Mesendoderm (in vitro differentiated cells): ENCODE data around the gene LITAF.

ENCODE experiments used
- DNase-seq: peaks from one replicate; pipeline ENCODE4 v3.0.0; 2013
- H2AK5ac ChIP-seq: 2 replicates; pipeline ENCODE4 v1.6.1; 2013; ENCODE audit warnings: low read length, inconsistent platforms
- H2BK120ac ChIP-seq: 2 replicates; pipeline ENCODE4 v1.6.1; 2013; ENCODE audit warnings: low read depth, mild to moderate bottlenecking, low read length, moderate library complexity, mixed read lengths
- H2BK15ac ChIP-seq: replicated peaks from 2 replicates; pipeline ENCODE4 v1.6.1; 2013; ENCODE audit warnings: low read depth, mild to moderate bottlenecking, moderate library complexity
- H2BK5ac ChIP-seq: 2 replicates; pipeline ENCODE4 v1.6.1; 2013; ENCODE audit warnings: low read length, inconsistent platforms
- H3K18ac ChIP-seq: 2 replicates; pipeline ENCODE4 v1.6.1; 2013; ENCODE audit warnings: mild to moderate bottlenecking, low read length, mixed read lengths
- H3K23ac ChIP-seq: one replicate; pipeline ENCODE4 v1.6.1; 2013; ENCODE audit warnings: low read length
- H3K27ac ChIP-seq: 2 replicates; pipeline ENCODE4 v1.5.1; 2013; ENCODE audit warnings: low read depth, mild to moderate bottlenecking, inconsistent platforms, low read length, moderate library complexity
- H3K27me3 ChIP-seq: 2 replicates; pipeline ENCODE4 v1.6.1; 2013; ENCODE audit warnings: low read length, control low read depth, mild to moderate bottlenecking, inconsistent platforms; ENCODE audit not compliant: insufficient read depth, poor library complexity
- H3K36me3 ChIP-seq: 2 replicates; pipeline ENCODE4 v1.6.1; 2013; ENCODE audit warnings: low read length, inconsistent platforms; ENCODE audit not compliant: control insufficient read depth, insufficient read depth
- H3K4ac ChIP-seq: one replicate; pipeline ENCODE4 v1.6.1; 2013; ENCODE audit warnings: low read depth, mild to moderate bottlenecking, low read length, moderate library complexity
- H3K4me1 ChIP-seq: 2 replicates; pipeline ENCODE4 v1.6.1; 2013; ENCODE audit warnings: low read depth, low read length, inconsistent platforms; ENCODE audit not compliant: control insufficient read depth
- H3K4me2 ChIP-seq: 2 replicates; pipeline ENCODE4 v1.6.1; 2013; ENCODE audit warnings: low read length
- H3K4me3 ChIP-seq: 2 replicates; pipeline ENCODE4 v1.5.1; 2013; ENCODE audit warnings: mild to moderate bottlenecking, low read length
- H3K56ac ChIP-seq: one replicate; pipeline ENCODE4 v1.6.1; 2013; ENCODE audit warnings: low read length
- H3K79me1 ChIP-seq: 2 replicates; pipeline ENCODE4 v1.6.1; 2013; ENCODE audit warnings: low read length, inconsistent platforms
- H3K79me2 ChIP-seq: 2 replicates; pipeline ENCODE4 v1.6.1; 2013; ENCODE audit warnings: mild to moderate bottlenecking, low read length; ENCODE audit not compliant: control insufficient read depth, insufficient read depth
- H3K9ac ChIP-seq: 2 replicates; pipeline ENCODE4 v1.6.1; 2013; ENCODE audit warnings: low read length, inconsistent platforms
- H4K5ac ChIP-seq: one replicate; pipeline ENCODE4 v1.6.1; 2013; ENCODE audit warnings: low read length
- H4K8ac ChIP-seq: one replicate; pipeline ENCODE4 v1.6.1; 2013; ENCODE audit warnings: low read depth, mild to moderate bottlenecking, control low read depth, low read length, moderate library complexity
- WGBS: extraction: QIAGEN DNeasy Blood & Tissue Kit; methylation state at CpG from one replicate; pipeline ENCODE4 v1.1.7; 2013; ENCODE audit warnings: low lambda C conversion rate, missing lambda C conversion rate; ENCODE audit not compliant: insufficient coverage; ENCODE audit errors: extremely low coverage; 5-methylcytosine and 5-hydroxymethylcytosine counted together

LITAF gene

GRCh38 chr16:11564046-11564926, 22.4 kb downstream of the LITAF start:
- Histone ChIP-seq H3K4me2 (no peak overlapping the region), H3K27me3 (no peaks in the 10 kb centered on the region), H2BK120ac (no peak overlapping the region), H4K8ac (no peak overlapping the region), H3K79me1 (peaks cover 4% of the 10 kb centered on the region), H3K79me2 (no peaks in the 10 kb centered on the region), H2BK5ac (no peak overlapping the region), H3K4me3 (no peak overlapping the region), H3K27ac (no peak overlapping the region), H4K5ac (no peak overlapping the region), H3K23ac (no peak overlapping the region), H3K56ac (no peak overlapping the region), H3K9ac (no peak overlapping the region), H3K4me1 (peaks cover 11% of the 10 kb centered on the region), H3K4ac (no peak overlapping the region), H3K36me3 (no peaks in the 10 kb centered on the region), H2BK15ac (no peak overlapping the region), H3K18ac (no peak overlapping the region), H2AK5ac (no peak overlapping the region)
- no CpG with 5 or more reads among the region's 24 CpGs for WGBS
- no peak for DNase-seq

GRCh38 chr16:11563493-11564040, 23.2 kb downstream of the LITAF start:
- no peak overlapping the region for H3K4ac ChIP-seq
- DNase-seq = peak; percentile 26
- no peak overlapping the region for H3K23ac ChIP-seq
- H4K8ac ChIP-seq = no peak overlapping the region
- peaks cover 4% of the 10 kb centered on the region for H3K79me1 ChIP-seq
- no peak overlapping the region for H2BK120ac ChIP-seq
- H3K18ac ChIP-seq = no peak overlapping the region
- H3K4me2 ChIP-seq = no peak overlapping the region
- H2BK5ac ChIP-seq = no peak overlapping the region
- no peak overlapping the region for H3K27ac ChIP-seq
- H3K27me3 ChIP-seq = no peaks in the 10 kb centered on the region
- no peaks in the 10 kb centered on the region for H3K36me3 ChIP-seq
- no peak overlapping the region for H4K5ac ChIP-seq
- no peak overlapping the region for H3K4me3 ChIP-seq
- H2AK5ac ChIP-seq = no peak overlapping the region
- no peak overlapping the region for H3K56ac ChIP-seq
- WGBS = no CpG with 5 or more reads among the region's 6 CpGs
- no peaks in the 10 kb centered on the region for H3K79me2 ChIP-seq
- peaks cover 11% of the 10 kb centered on the region for H3K4me1 ChIP-seq
- no peak overlapping the region for H3K9ac ChIP-seq
- H2BK15ac ChIP-seq = no peak overlapping the region

- WGBS = no CpG with 5 or more reads among the region's 10 CpGs
- H3K4ac ChIP-seq = no peak overlapping the region
- no peak overlapping the region for H4K5ac ChIP-seq
- no peak overlapping the region for H2BK120ac ChIP-seq
- no peak overlapping the region for H3K56ac ChIP-seq
- H3K4me1 ChIP-seq = peaks cover 11% of the 10 kb centered on the region
- peaks cover 3% of the 10 kb centered on the region for H3K79me1 ChIP-seq
- H3K18ac ChIP-seq = no peak overlapping the region
- DNase-seq = no peak
- no peak overlapping the region for H2AK5ac ChIP-seq
- H2BK15ac ChIP-seq = no peak overlapping the region
- H3K4me3 ChIP-seq = no peak overlapping the region
- H3K4me2 ChIP-seq = no peak overlapping the region
- H3K79me2 ChIP-seq = no peaks in the 10 kb centered on the region
- H3K27me3 ChIP-seq = no peaks in the 10 kb centered on the region
- no peak overlapping the region for H3K9ac ChIP-seq
- no peak overlapping the region for H2BK5ac ChIP-seq
- H4K8ac ChIP-seq = no peak overlapping the region
- H3K23ac ChIP-seq = no peak overlapping the region
- no peaks in the 10 kb centered on the region for H3K36me3 ChIP-seq
- no peak overlapping the region for H3K27ac ChIP-seq
Observed at GRCh38 chr16:11562941-11563340, 23.8 kb downstream of the LITAF start.

GRCh38 chr16:11562411-11562810, 24.3 kb downstream of the LITAF start:
- Histone ChIP-seq H4K8ac (no peak overlapping the region), H3K79me1 (peaks cover 3% of the 10 kb centered on the region), H2BK120ac (no peak overlapping the region), H3K4me2 (no peak overlapping the region), H3K27me3 (no peaks in the 10 kb centered on the region), H3K23ac (no peak overlapping the region), H3K36me3 (no peaks in the 10 kb centered on the region), H4K5ac (no peak overlapping the region), H3K4me1 (peaks cover 11% of the 10 kb centered on the region), H3K9ac (no peak overlapping the region), H3K56ac (peak overlapping the region; percentile 34), H3K27ac (no peak overlapping the region), H3K4me3 (no peak overlapping the region), H2BK5ac (no peak overlapping the region), H2BK15ac (no peak overlapping the region), H3K18ac (no peak overlapping the region), H2AK5ac (no peak overlapping the region), H3K4ac (no peak overlapping the region), H3K79me2 (no peaks in the 10 kb centered on the region)
- DNase-seq = no peak
- no CpG with 5 or more reads among the region's 7 CpGs for WGBS

GRCh38 chr16:11561856-11562255, 24.9 kb downstream of the LITAF start:
- no peaks in the 10 kb centered on the region for H3K79me2 ChIP-seq
- H2BK15ac ChIP-seq = no peak overlapping the region
- H3K18ac ChIP-seq = peak overlapping the region; percentile 69
- no peaks in the 10 kb centered on the region for H3K27me3 ChIP-seq
- H3K27ac ChIP-seq = peak overlapping the region; percentile 7
- no peak overlapping the region for H3K4ac ChIP-seq
- H3K4me1 ChIP-seq = peaks cover 11% of the 10 kb centered on the region
- H2AK5ac ChIP-seq = no peak overlapping the region
- H3K56ac ChIP-seq = peak overlapping the region; percentile 57
- peaks cover 3% of the 10 kb centered on the region for H3K79me1 ChIP-seq
- no peak overlapping the region for H2BK5ac ChIP-seq
- H4K5ac ChIP-seq = no peak overlapping the region
- no peak overlapping the region for H4K8ac ChIP-seq
- H2BK120ac ChIP-seq = no peak overlapping the region
- H3K36me3 ChIP-seq = no peaks in the 10 kb centered on the region
- no CpG with 5 or more reads among the region's 3 CpGs for WGBS
- H3K4me3 ChIP-seq = no peak overlapping the region
- no peak overlapping the region for H3K9ac ChIP-seq
- H3K4me2 ChIP-seq = no peak overlapping the region
- no peak for DNase-seq
- H3K23ac ChIP-seq = no peak overlapping the region
